ENCODE results near the gene FAM204A.

The FAM204A gene

GRCh38 chr10:118259288-118259906, 82.7 kb downstream of the FAM204A start:
- H3K27ac ChIP-seq (ENCODE audit: low read depth, low read length): no peak overlapping the region
- no peaks in the 10 kb centered on the region for H3K36me3 ChIP-seq (ENCODE audit: control insufficient read depth, low read length)
- H3K4me2 ChIP-seq (ENCODE audit: low read length): no peak overlapping the region
- TF ChIP-seq CTCF (IDR thresholded peaks at IDR 0.05; ENCODE audit: low read depth, low read length, poor library complexity, severe bottlenecking) (peak; percentile 86), EZH2phosphoT487 (IDR thresholded peaks at IDR 0.05; ENCODE audit: borderline replicate concordance, low read length) (no peak)
- peaks cover 9% of the 10 kb centered on the region; the same call in 1 of the 2 replicates for H3K27me3 ChIP-seq (ENCODE audit: control insufficient read depth, low read length)
- no peaks in the 10 kb centered on the region for H3K9me3 ChIP-seq (ENCODE audit: control insufficient read depth, insufficient read depth, low read length)
- H3F3A ChIP-seq (ENCODE audit: control insufficient read depth, insufficient read depth): no peaks in the 10 kb centered on the region
- H3K79me2 ChIP-seq (ENCODE audit: control insufficient read depth, low read length): no peaks in the 10 kb centered on the region
- no peaks in the 10 kb centered on the region for H3K4me1 ChIP-seq (ENCODE audit: control insufficient read depth, low read length)
- no peak overlapping the region for H3K4me3 ChIP-seq (ENCODE audit: low read length)
- H4K20me1 ChIP-seq (ENCODE audit: control insufficient read depth, insufficient read depth, low read depth, low read length): no peaks in the 10 kb centered on the region
- H3K9me2 ChIP-seq (replicated peaks; ENCODE audit: control insufficient read depth, low read length): no peaks in the 10 kb centered on the region

GRCh38 chr10:118258285-118258684, 83.8 kb downstream of the FAM204A start:
- H3K4me3 ChIP-seq (ENCODE audit: low read length): no peak overlapping the region
- peaks cover 9% of the 10 kb centered on the region; the same call in 1 of the 2 replicates for H3K27me3 ChIP-seq (ENCODE audit: control insufficient read depth, low read length)
- no peaks in the 10 kb centered on the region for H3K9me3 ChIP-seq (ENCODE audit: control insufficient read depth, insufficient read depth, low read length)
- H3K36me3 ChIP-seq (ENCODE audit: control insufficient read depth, low read length): no peaks in the 10 kb centered on the region
- no peaks in the 10 kb centered on the region for H4K20me1 ChIP-seq (ENCODE audit: control insufficient read depth, insufficient read depth, low read depth, low read length)
- H3K79me2 ChIP-seq (ENCODE audit: control insufficient read depth, low read length): no peaks in the 10 kb centered on the region
- H3K27ac ChIP-seq (ENCODE audit: low read depth, low read length): no peak overlapping the region
- H3F3A ChIP-seq (ENCODE audit: control insufficient read depth, insufficient read depth): no peaks in the 10 kb centered on the region
- H3K4me2 ChIP-seq (ENCODE audit: low read length): no peak overlapping the region
- H3K4me1 ChIP-seq (ENCODE audit: control insufficient read depth, low read length): no peaks in the 10 kb centered on the region
- TF ChIP-seq CTCF (IDR thresholded peaks at IDR 0.05; ENCODE audit: low read depth, low read length, poor library complexity, severe bottlenecking) (no peak), EZH2phosphoT487 (IDR thresholded peaks at IDR 0.05; ENCODE audit: borderline replicate concordance, low read length) (no peak)
- no peaks in the 10 kb centered on the region for H3K9me2 ChIP-seq (replicated peaks; ENCODE audit: control insufficient read depth, low read length)

- Histone ChIP-seq H3K36me3 (ENCODE audit: control insufficient read depth, low read length) (no peaks in the 10 kb centered on the region), H3F3A (ENCODE audit: control insufficient read depth, insufficient read depth) (no peaks in the 10 kb centered on the region), H3K4me1 (ENCODE audit: control insufficient read depth, low read length) (no peaks in the 10 kb centered on the region), H3K27me3 (ENCODE audit: control insufficient read depth, low read length) (peaks cover 9% of the 10 kb centered on the region; the same call in 1 of the 2 replicates), H3K4me2 (ENCODE audit: low read length) (no peak overlapping the region), H4K20me1 (ENCODE audit: control insufficient read depth, insufficient read depth, low read depth, low read length) (no peaks in the 10 kb centered on the region), H3K9me2 (replicated peaks; ENCODE audit: control insufficient read depth, low read length) (no peaks in the 10 kb centered on the region), H3K79me2 (ENCODE audit: control insufficient read depth, low read length) (no peaks in the 10 kb centered on the region), H3K9me3 (ENCODE audit: control insufficient read depth, insufficient read depth, low read length) (no peaks in the 10 kb centered on the region), H3K27ac (ENCODE audit: low read depth, low read length) (no peak overlapping the region), H3K4me3 (ENCODE audit: low read length) (no peak overlapping the region)
- no peak for TF ChIP-seq EZH2phosphoT487 (IDR thresholded peaks at IDR 0.05; ENCODE audit: borderline replicate concordance, low read length)
- TF ChIP-seq CTCF (IDR thresholded peaks at IDR 0.05; ENCODE audit: low read depth, low read length, poor library complexity, severe bottlenecking): no peak
These were observed 85.1 kb downstream of the FAM204A start for GRCh38 chr10:118256825-118257570.
